Stimulated activated CD8-positive, alpha-beta memory T cell treated with anti-CD3 and anti-CD28 coated beads, Interleukin-15, amount 100 ng/mL, for 48 hours (primary cell): ENCODE data around the gene BCL6B.

ENCODE experiments used
- DNase-seq, 2 donors: peaks; one replicate each; pipeline ENCODE4 v3.0.0-alpha.2; 2020; ENCODE audit warnings: low read depth in 2 of 2

The BCL6B gene

GRCh38 chr17:7010523-7010922, 12.3 kb upstream of the BCL6B start:
- no peak for DNase-seq

- no peak for DNase-seq
These were observed 11.4 kb upstream of the BCL6B start for GRCh38 chr17:7011415-7011814.

GRCh38 chr17:7011942-7012254, 11.0 kb upstream of the BCL6B start:
- DNase-seq: no peak

GRCh38 chr17:7014261-7014994, 8.4 kb upstream of the BCL6B start:
- peak; percentile 98 for DNase-seq

- DNase-seq: peak; percentile 73 to 80
These were observed 7.6 kb upstream of the BCL6B start for GRCh38 chr17:7014995-7015958.

- DNase-seq: no peak
These were observed 6.4 kb upstream of the BCL6B start for GRCh38 chr17:7016418-7016817.

- no peak for DNase-seq
These were observed 5.7 kb upstream of the BCL6B start for GRCh38 chr17:7016886-7017826.

- peak in 1 of 2 donors; percentile 55 for DNase-seq
These were observed 5.0 kb upstream of the BCL6B start for GRCh38 chr17:7017827-7018200.

GRCh38 chr17:7018331-7018964, 4.4 kb upstream of the BCL6B start:
- DNase-seq: no peak

GRCh38 chr17:7019367-7019766, 3.5 kb upstream of the BCL6B start:
- DNase-seq: no peak

- no peak for DNase-seq
These were observed 2.9 kb upstream of the BCL6B start for GRCh38 chr17:7019839-7020519.

GRCh38 chr17:7020894-7021664, 1.8 kb upstream of the BCL6B start:
- no peak for DNase-seq

GRCh38 chr17:7021993-7022778, 664 bp upstream of the BCL6B start:
- DNase-seq: peak; percentile 76 to 78

GRCh38 chr17:7023576-7024401, 939 bp downstream of the BCL6B start:
- DNase-seq: peak; percentile 90 to 94

GRCh38 chr17:7024402-7024785, 1.5 kb downstream of the BCL6B start:
- DNase-seq: no peak

- no peak for DNase-seq
These were observed 2.4 kb downstream of the BCL6B start for GRCh38 chr17:7025245-7025644.

GRCh38 chr17:7026471-7027115, 3.7 kb downstream of the BCL6B start:
- DNase-seq: no peak

- DNase-seq: no peak
These were observed 4.5 kb downstream of the BCL6B start for GRCh38 chr17:7027335-7027734.
